Measurements from ENCODE around the gene KCNIP3.

KCNIP3 gene

GRCh38 chr2:95346738-95347671, 49.9 kb downstream of the KCNIP3 start:
- no peak for DNase-seq (ENCODE audit: extremely low read depth, low read depth)
- peak overlapping the region; percentile 53 for H3K4me3 ChIP-seq (replicated peaks; ENCODE audit: low read depth, low read length)
- no peak for TF ChIP-seq CTCF (IDR thresholded peaks at IDR 0.05; ENCODE audit: low read depth, low read length, missing control alignments)

GRCh38 chr2:95347681-95348608, 50.8 kb downstream of the KCNIP3 start:
- peak overlapping the region; percentile 53 for H3K4me3 ChIP-seq (replicated peaks; ENCODE audit: low read depth, low read length)
- DNase-seq (ENCODE audit: extremely low read depth, low read depth), result no peak
- no peak for TF ChIP-seq CTCF (IDR thresholded peaks at IDR 0.05; ENCODE audit: low read depth, low read length, missing control alignments)

- H3K4me3 ChIP-seq (replicated peaks; ENCODE audit: low read depth, low read length), result no peak overlapping the region; the same call in 1 of the 2 replicates
- no peak for TF ChIP-seq CTCF (IDR thresholded peaks at IDR 0.05; ENCODE audit: low read depth, low read length, missing control alignments)
- DNase-seq (ENCODE audit: extremely low read depth, low read depth), result no peak
Measured at GRCh38 chr2:95348609-95349567, 51.7 kb downstream of the KCNIP3 start.

- TF ChIP-seq CTCF (IDR thresholded peaks at IDR 0.05; ENCODE audit: low read depth, low read length, missing control alignments), result no peak
Measured at GRCh38 chr2:95349568-95350322, 52.6 kb downstream of the KCNIP3 start.

GRCh38 chr2:95350368-95350767, 53.2 kb downstream of the KCNIP3 start:
- H3K4me3 ChIP-seq (replicated peaks; ENCODE audit: low read depth, low read length), result no peak overlapping the region
- DNase-seq (ENCODE audit: extremely low read depth, low read depth), result no peak
- no peak for TF ChIP-seq CTCF (IDR thresholded peaks at IDR 0.05; ENCODE audit: low read depth, low read length, missing control alignments)

More at GRCh38 chr2:95349568-95350322, 52.6 kb downstream of the KCNIP3 start:
- DNase-seq (ENCODE audit: extremely low read depth, low read depth), result no peak
- H3K4me3 ChIP-seq (replicated peaks; ENCODE audit: low read depth, low read length), result no peak overlapping the region
